SK-N-SH treated with all-trans-retinoic acid at 6 μM for 48 hours (cell line): ENCODE measurements around the gene GRK3.

Experiments
- ATAC-seq: fragments of 200-7000 bp; cut with Tn5 transposase; 3 replicates; pipeline ENCODE4 v1.9.1; 2020; ENCODE audit warnings: mild to moderate bottlenecking, moderate library complexity
- ARNTL ChIP-seq: fragments of 450-650 bp; formaldehyde crosslinking; IDR thresholded peaks from 2 replicates; pipeline ENCODE4 v1.5.0; 2020; ENCODE audit warnings: low read depth, mild to moderate bottlenecking, moderate library complexity, borderline replicate concordance
- BACH2 ChIP-seq: fragments of 250-450 bp; sonication (Bioruptor Pico); IDR thresholded peaks from 2 replicates; pipeline ENCODE4 v1.9.0; 2021; ENCODE audit warnings: mild to moderate bottlenecking, borderline replicate concordance
- CREB5 ChIP-seq: fragments of 250-450 bp; sonication (Bioruptor Pico); IDR thresholded peaks from 2 replicates; pipeline ENCODE4 v1.5.1; 2020; ENCODE audit warnings: low read depth, mild to moderate bottlenecking, moderate library complexity
- CSDC2 ChIP-seq: fragments of 250-450 bp; sonication (Bioruptor Pico); IDR thresholded peaks from 2 replicates; pipeline ENCODE4 v1.5.0; 2020; ENCODE audit warnings: mild to moderate bottlenecking, moderate library complexity
- CSRNP3 ChIP-seq: fragments of 250-450 bp; sonication (Bioruptor Pico); IDR thresholded peaks from 2 replicates; pipeline ENCODE4 v1.5.1; 2021; ENCODE audit warnings: mild to moderate bottlenecking, moderate library complexity
- ESRRG ChIP-seq: fragments of 250-450 bp; sonication (Bioruptor Pico); IDR thresholded peaks from 2 replicates; pipeline ENCODE4 v1.6.1; 2021; ENCODE audit warnings: mild to moderate bottlenecking
- GLIS3 ChIP-seq: fragments of 250-450 bp; sonication (Bioruptor Pico); IDR thresholded peaks from 2 replicates; pipeline ENCODE4 v1.5.0; 2020; ENCODE audit warnings: mild to moderate bottlenecking, moderate library complexity
- ISL1 ChIP-seq: fragments of 250-450 bp; sonication (Bioruptor Pico); IDR thresholded peaks from 2 replicates; pipeline ENCODE4 v2.1.2; 2022; ENCODE audit warnings: mild to moderate bottlenecking, moderate library complexity
- OSR1 ChIP-seq: fragments of 250-450 bp; sonication (Bioruptor Pico); IDR thresholded peaks from 2 replicates; pipeline ENCODE4 v1.8.0; 2022; ENCODE audit warnings: moderate library complexity, mild to moderate bottlenecking, inconsistent platforms
- PATZ1 ChIP-seq: fragments of 250-450 bp; sonication (Bioruptor Pico); IDR thresholded peaks from 2 replicates; pipeline ENCODE4 v1.8.0; 2020; ENCODE audit warnings: mild to moderate bottlenecking, moderate library complexity, borderline replicate concordance
- POU6F1 ChIP-seq: fragments of 250-450 bp; sonication (Bioruptor Pico); IDR thresholded peaks from 2 replicates; pipeline ENCODE4 v1.8.0; 2021; ENCODE audit warnings: low read depth, mild to moderate bottlenecking, moderate library complexity, borderline replicate concordance
- PPARA ChIP-seq: fragments of 250-450 bp; sonication (Bioruptor Pico); IDR thresholded peaks from 2 replicates; pipeline ENCODE4 v1.5.0; 2020; ENCODE audit warnings: mild to moderate bottlenecking, borderline replicate concordance
- RARB ChIP-seq: fragments of 250-450 bp; sonication (Bioruptor Pico); IDR thresholded peaks from 2 replicates; pipeline ENCODE4 v1.8.0; 2021; ENCODE audit warnings: mild to moderate bottlenecking, moderate library complexity
- SNAI2 ChIP-seq: fragments of 250-450 bp; sonication (Bioruptor Pico); IDR thresholded peaks from 2 replicates; pipeline ENCODE4 v1.5.0; 2020; ENCODE audit warnings: mild to moderate bottlenecking, moderate library complexity
- TCF4 ChIP-seq: fragments of 250-450 bp; sonication (Bioruptor Pico); IDR thresholded peaks from 2 replicates; pipeline ENCODE4 v1.8.0; 2021; ENCODE audit warnings: mild to moderate bottlenecking, moderate library complexity, borderline replicate concordance
- TOX ChIP-seq: fragments of 250-450 bp; sonication (Bioruptor Pico); IDR thresholded peaks from 2 replicates; pipeline ENCODE4 v1.8.0; 2021; ENCODE audit warnings: mild to moderate bottlenecking, moderate library complexity, borderline replicate concordance
- TSHZ2 ChIP-seq: fragments of 250-450 bp; sonication (Bioruptor Pico); IDR thresholded peaks from 2 replicates; pipeline ENCODE4 v1.5.0; 2020; ENCODE audit warnings: mild to moderate bottlenecking, moderate library complexity
- ZC3H10 ChIP-seq: fragments of 250-450 bp; sonication (Bioruptor Pico); IDR thresholded peaks from 2 replicates; pipeline ENCODE4 v1.5.1; 2021; ENCODE audit warnings: mild to moderate bottlenecking, moderate library complexity
- ZFP3 ChIP-seq: fragments of 250-450 bp; sonication (Bioruptor Pico); IDR thresholded peaks from 2 replicates; pipeline ENCODE4 v1.5.0; 2020; ENCODE audit warnings: mild to moderate bottlenecking, moderate library complexity
- ZFP30 ChIP-seq: fragments of 450-650 bp; formaldehyde crosslinking; IDR thresholded peaks from 2 replicates; pipeline ENCODE4 v1.5.0; 2022; ENCODE audit warnings: mild to moderate bottlenecking, moderate library complexity
- ZNF565 ChIP-seq: fragments of 450-650 bp; formaldehyde crosslinking; conservative IDR thresholded peaks from 2 replicates; pipeline ENCODE4 v1.5.0; 2020; ENCODE audit warnings: low read depth, mild to moderate bottlenecking, moderate library complexity
- ZNF70 ChIP-seq: fragments of 450-650 bp; formaldehyde crosslinking; IDR thresholded peaks from 2 replicates; pipeline ENCODE4 v1.5.0; 2020; ENCODE audit warnings: mild to moderate bottlenecking, moderate library complexity
- ZNF8 ChIP-seq: fragments of 450-650 bp; formaldehyde crosslinking; IDR thresholded peaks from 2 replicates; pipeline ENCODE4 v1.5.0; 2020; ENCODE audit warnings: mild to moderate bottlenecking, moderate library complexity

The GRK3 gene

GRCh38 chr22:25746012-25746373 is 181.5 kb downstream of the GRK3 start:
- TF ChIP-seq SNAI2 (CRISPR knock-in tag) (0 out of 2 replicates have a peak, but pooled peaks have one; percentile 30), GLIS3 (peak; percentile 84; the same call in 1 of the 2 replicates), ZC3H10 (CRISPR knock-in tag) (no peak), BACH2 (CRISPR knock-in tag) (peak; percentile 60; the same call in 1 of the 2 replicates), CSRNP3 (0 out of 2 replicates have a peak, but pooled peaks have one; percentile 54), PATZ1 (CRISPR knock-in tag) (no peak), ZNF565 (no peak), OSR1 (CRISPR knock-in tag) (no peak), RARB (CRISPR knock-in tag) (no peak), ZFP3 (CRISPR knock-in tag) (no peak), ZFP30 (CRISPR knock-in tag) (no peak), TOX (CRISPR knock-in tag) (no peak), ISL1 (CRISPR knock-in tag) (peak; percentile 53), ESRRG (CRISPR knock-in tag) (no peak), TSHZ2 (CRISPR knock-in tag) (peak; percentile 86), POU6F1 (CRISPR knock-in tag) (no peak), CSDC2 (no peak), ZNF8 (no peak), PPARA (no peak), CREB5 (CRISPR knock-in tag) (no peak), TCF4 (CRISPR knock-in tag) (peak; percentile 94), ZNF70 (no peak; the same call in 1 of the 2 replicates), ARNTL (CRISPR knock-in tag) (no peak)

GRCh38 chr22:25747245-25747944 is 182.9 kb downstream of the GRK3 start:
- peak; percentile 94 for ATAC-seq
- no peak for TF ChIP-seq ZNF70
- no peak for TF ChIP-seq CSDC2
- no peak for TF ChIP-seq OSR1 (CRISPR knock-in tag)
- TF ChIP-seq POU6F1 (CRISPR knock-in tag), result no peak
- TF ChIP-seq ARNTL (CRISPR knock-in tag), result no peak
- TF ChIP-seq TSHZ2 (CRISPR knock-in tag), result peak; percentile 36; the same call in 1 of the 2 replicates
- TF ChIP-seq ESRRG (CRISPR knock-in tag), result no peak
- TF ChIP-seq CSRNP3, result no peak
- TF ChIP-seq ISL1 (CRISPR knock-in tag), result peak; percentile 52
- peak; percentile 47; the same call in 1 of the 2 replicates for TF ChIP-seq ZFP3 (CRISPR knock-in tag)

More at GRCh38 chr22:25746012-25746373, 181.5 kb downstream of the GRK3 start:
- ATAC-seq, result peak; percentile 12; the same call in 1 of the 3 replicates
